Common myeloid progenitor, CD34-positive (primary cell): ENCODE results near the gene DOCK6.

Experiments
- CTCF ChIA-PET: fragments of 350-600 bp; sonication (Branson Sonifier 250); formaldehyde crosslinking; loops from one replicate; lab custom pipeline; 2021; ENCODE audit warnings: antibody characterized with exemption; lab: Charles Lee
- POLR2A ChIA-PET: fragments of 350-600 bp; sonication (Branson Sonifier 250); formaldehyde crosslinking; loops from one replicate; lab custom pipeline; 2021; ENCODE audit warnings: antibody characterized with exemption; lab: Charles Lee
- DNase-seq, 3 donors: peaks; one replicate each; pipeline versions ENCODE4 v3.0.0 to v3.0.0-alpha.2; 2013
- H3K27ac ChIP-seq, 2 experiments: 1 replicate in 1 of 2; 2 replicates in 1 of 2; pipeline ENCODE4 v1.7.0; 2013; ENCODE audit warnings: inconsistent platforms in 2 of 2, low read length in 2 of 2, mild to moderate bottlenecking in 2 of 2, low read depth in 1 of 2, moderate library complexity in 1 of 2; ENCODE audit not compliant: severe bottlenecking in 2 of 2, insufficient read depth in 1 of 2, poor library complexity in 1 of 2
- H3K27me3 ChIP-seq, 5 experiments: replicated peaks in 2 of 5; 1 replicate in 3 of 5; 2 replicates in 2 of 5; pipeline versions ENCODE4 v1.6.1 to v1.7.0; 2013; ENCODE audit warnings: low read length in 4 of 5, mild to moderate bottlenecking in 2 of 5, moderate library complexity in 2 of 5, inconsistent platforms in 1 of 5; ENCODE audit not compliant: insufficient read depth in 5 of 5, control insufficient read depth in 4 of 5
- H3K36me3 ChIP-seq, 4 experiments: 1 replicate in 2 of 4; 2 replicates in 2 of 4; pipeline versions ENCODE4 v1.6.1 to v1.7.0; 2013; ENCODE audit warnings: low read length in 3 of 4, control low read depth in 1 of 4, mild to moderate bottlenecking in 1 of 4; ENCODE audit not compliant: control insufficient read depth in 4 of 4, insufficient read depth in 4 of 4
- H3K4me1 ChIP-seq, 4 experiments: 1 replicate in 3 of 4; 2 replicates in 1 of 4; pipeline versions ENCODE4 v1.6.1 to v1.7.1; 2013; ENCODE audit warnings: low read length in 3 of 4, mild to moderate bottlenecking in 3 of 4, control low read depth in 1 of 4, inconsistent platforms in 1 of 4, moderate library complexity in 1 of 4; ENCODE audit not compliant: control insufficient read depth in 4 of 4, insufficient read depth in 4 of 4; ENCODE audit errors: control extremely low read depth in 1 of 4
- H3K4me3 ChIP-seq, 7 experiments: 1 replicate in 4 of 7; 2 replicates in 3 of 7; pipeline versions ENCODE4 v1.5.1 to v1.7.0; 2013; ENCODE audit warnings: mild to moderate bottlenecking in 7 of 7, low read length in 6 of 7, moderate library complexity in 6 of 7, inconsistent platforms in 2 of 7, low read depth in 2 of 7, control low read depth in 1 of 7; ENCODE audit not compliant: insufficient read depth in 4 of 7, control insufficient read depth in 1 of 7; ENCODE audit errors: extremely low read depth in 1 of 7
- H3K9me3 ChIP-seq, 5 experiments: 1 replicate in 4 of 5; 2 replicates in 1 of 5; pipeline versions ENCODE4 v1.6.1 to v1.7.1; 2013; ENCODE audit warnings: low read length in 4 of 5, mild to moderate bottlenecking in 2 of 5, inconsistent platforms in 1 of 5, low read depth in 1 of 5, moderate library complexity in 1 of 5; ENCODE audit not compliant: control insufficient read depth in 4 of 5, insufficient read depth in 2 of 5; ENCODE audit errors: control extremely low read depth in 1 of 5
- WGBS: methylation state at CpG from one replicate; pipeline ENCODE4 v1.1.5; 2013; ENCODE audit not compliant: insufficient coverage; 5-methylcytosine and 5-hydroxymethylcytosine counted together

DOCK6 gene

DNA sequence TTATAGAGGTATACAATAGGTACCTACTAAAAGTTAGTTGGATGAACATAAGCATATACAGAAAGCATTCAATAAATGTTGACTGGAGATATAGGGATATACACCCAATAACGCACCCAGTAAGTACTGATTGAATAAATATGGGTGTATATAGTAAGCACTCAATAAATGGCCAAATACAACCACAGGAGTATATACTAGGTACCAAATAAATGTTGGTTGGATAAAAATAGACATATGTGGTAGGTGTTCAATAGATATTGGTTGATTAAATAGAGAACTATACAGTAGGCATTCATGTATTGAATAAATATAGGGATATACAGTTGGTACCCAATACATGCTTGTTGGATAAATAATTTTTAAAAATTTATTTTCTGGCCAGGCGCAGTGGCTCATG, 13.5 kb downstream of the DOCK6 start:
- Histone ChIP-seq H3K9me3 (no peaks in the 10 kb centered on the region), H3K36me3 (no peaks in the 10 kb centered on the region), H3K27ac (no peak overlapping the region), H3K27me3 (peaks cover 0 to 4% (median 0%) of the 10 kb centered on the region in 5 experiments), H3K4me1 (no peaks in the 10 kb centered on the region), H3K4me3 (no peak overlapping the region)
- no CpG with 5 or more reads among the region's 2 CpGs for WGBS
- no peak for DNase-seq
- CTCF ChIA-PET, result no interaction called here
- POLR2A ChIA-PET, result no interaction called here

DNA sequence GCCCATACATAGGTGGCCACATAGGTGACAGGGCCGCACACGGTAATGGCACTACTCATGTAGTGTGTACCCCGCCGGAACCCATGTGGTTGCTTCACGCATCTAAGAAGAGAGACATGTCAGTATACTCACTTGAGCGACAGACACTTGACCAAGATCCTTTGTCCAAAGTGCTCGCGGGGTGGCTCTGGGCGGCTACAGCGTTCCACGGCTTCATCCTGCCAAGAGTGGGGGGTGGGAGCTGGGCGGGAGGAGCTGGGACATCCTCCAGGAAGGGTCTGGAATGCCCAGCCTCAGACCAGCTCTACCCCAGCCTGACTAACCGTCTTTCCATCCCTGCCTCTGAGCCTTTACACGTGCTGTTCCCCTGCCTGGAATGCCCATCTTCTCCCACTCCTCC, 14.4 kb downstream of the DOCK6 start:
- ChIA-PET CTCF (no interaction called here), POLR2A (no interaction called here)
- H3K36me3 ChIP-seq, result no peaks in the 10 kb centered on the region

GRCh38 chr19:11247391-11247790, 14.9 kb downstream of the DOCK6 start:
- ChIA-PET POLR2A (no interaction called here), CTCF (interaction anchor here (1.2 kb wide), 1 partner anchor 22 kb away, joined by 3 read pairs; no protein-coding TSS in a partner anchor)
- no peaks in the 10 kb centered on the region for H3K9me3 ChIP-seq
- no peaks in the 10 kb centered on the region for H3K36me3 ChIP-seq
- H3K4me1 ChIP-seq, result peaks cover 0 to 9% (median 3%) of the 10 kb centered on the region in 4 experiments
- WGBS, result 91% methylated on average over 8 of the region's 10 CpGs
- H3K27me3 ChIP-seq, result peaks cover 0 to 4% (median 0%) of the 10 kb centered on the region in 5 experiments
- DNase-seq, result no peak
- H3K4me3 ChIP-seq, result no peak overlapping the region
- H3K27ac ChIP-seq, result no peak overlapping the region

More for the DNA sequence above, 14.4 kb downstream of the DOCK6 start:
- Histone ChIP-seq H3K27me3 (peaks cover 0 to 4% (median 0%) of the 10 kb centered on the region in 5 experiments), H3K27ac (no peak overlapping the region), H3K4me1 (peaks cover 0 to 8% (median 3%) of the 10 kb centered on the region in 4 experiments), H3K4me3 (no peak overlapping the region), H3K9me3 (no peaks in the 10 kb centered on the region)
- no peak for DNase-seq
- WGBS, result 96% methylated on average over 12 of the region's 14 CpGs

- DNase-seq, result no peak
- no peak overlapping the region for H3K27ac ChIP-seq
- peaks cover 0 to 9% (median 3%) of the 10 kb centered on the region in 4 experiments for H3K4me1 ChIP-seq
- POLR2A ChIA-PET, result no interaction called here
- no peaks in the 10 kb centered on the region for H3K9me3 ChIP-seq
- H3K27me3 ChIP-seq, result peaks cover 0 to 4% (median 0%) of the 10 kb centered on the region in 5 experiments
- H3K36me3 ChIP-seq, result no peaks in the 10 kb centered on the region
- CTCF ChIA-PET, result interaction anchor here (1.2 to 1.4 kb wide), 2 partner anchors 16 to 22 kb away, joined by 3 read pairs; no protein-coding TSS in a partner anchor
- 98% methylated on average over 7 of the region's 11 CpGs for WGBS
- H3K4me3 ChIP-seq, result no peak overlapping the region
Observed at GRCh38 chr19:11246941-11247340, 15.4 kb downstream of the DOCK6 start.

DNA sequence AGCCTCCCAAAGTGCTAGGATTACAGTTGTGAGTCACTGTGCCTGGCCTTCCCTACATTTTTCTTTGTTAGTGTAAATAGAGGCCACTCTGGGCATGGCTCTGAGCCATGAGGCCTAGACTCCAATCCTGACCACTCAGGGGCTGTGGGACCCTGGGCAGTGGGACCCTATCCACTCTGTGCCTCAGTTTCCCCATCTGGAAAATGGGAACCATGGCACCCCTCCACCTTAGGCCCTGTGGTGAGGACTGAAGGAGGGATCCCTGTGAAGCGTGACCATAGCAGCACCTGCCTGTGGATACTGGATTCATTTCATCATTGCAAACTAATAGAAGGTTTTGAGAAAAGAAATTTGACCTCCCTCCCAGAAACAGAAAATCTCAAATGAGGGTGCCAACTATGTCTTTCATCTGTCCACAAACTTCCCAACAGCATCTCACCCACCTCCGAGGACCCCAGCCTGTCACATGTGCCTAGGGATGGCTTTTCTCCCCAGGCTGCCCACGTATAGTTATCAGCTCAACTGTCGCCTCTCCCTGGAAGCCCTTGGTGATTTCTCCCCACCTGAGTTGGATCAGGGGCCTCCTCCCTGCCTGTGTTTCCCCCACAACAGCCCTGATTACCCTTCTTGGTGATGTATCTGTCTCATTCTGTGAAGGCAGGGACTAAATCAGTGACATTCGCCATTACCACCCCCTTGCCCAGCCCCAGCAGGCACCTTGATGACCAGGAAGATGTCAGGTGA, 17.3 kb downstream of the DOCK6 start:
- peaks cover 0 to 9% (median 3%) of the 10 kb centered on the region in 4 experiments for H3K4me1 ChIP-seq
- DNase-seq, result no peak
- 93% methylated on average over 5 of the region's 5 CpGs for WGBS
- no peak overlapping the region for H3K4me3 ChIP-seq
- ChIA-PET CTCF (interaction anchor here (1.0 to 5.2 kb wide), 3 partner anchors 32 to 42 kb away, joined by 3 to 27 read pairs (median 4); no protein-coding TSS in a partner anchor), POLR2A (no interaction called here)
- H3K9me3 ChIP-seq, result no peaks in the 10 kb centered on the region
- H3K36me3 ChIP-seq, result no peaks in the 10 kb centered on the region
- H3K27me3 ChIP-seq, result peaks cover 0 to 4% (median 0%) of the 10 kb centered on the region in 5 experiments
- H3K27ac ChIP-seq, result no peak overlapping the region

DNA sequence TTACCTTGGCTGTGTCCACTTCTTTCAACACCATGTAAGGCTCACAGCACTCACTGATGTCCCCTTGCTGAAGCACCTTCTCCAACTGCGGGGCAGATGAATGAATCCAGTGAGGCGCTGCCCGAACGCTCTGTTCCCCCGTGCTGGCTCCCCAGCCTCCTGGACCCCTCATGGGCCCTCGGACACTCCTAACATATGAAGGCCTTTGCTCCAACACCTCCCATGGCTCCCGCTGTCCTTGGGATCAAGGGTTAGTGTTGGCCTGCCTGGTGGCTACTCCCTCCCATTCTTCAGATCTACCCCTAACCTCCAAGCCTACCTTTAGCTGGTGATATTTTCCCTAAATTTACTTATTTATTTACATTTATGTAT, 18.5 kb downstream of the DOCK6 start:
- ChIA-PET CTCF (interaction anchor here (0.7 to 5.2 kb wide), 12 partner anchors 8 to 239 kb away, joined by 3 to 27 read pairs (median 3); no protein-coding TSS in a partner anchor), POLR2A (no interaction called here)
- 94% methylated on average over 7 of the region's 7 CpGs for WGBS
- no peak for DNase-seq
- H3K9me3 ChIP-seq, result peaks cover 0 to 9% (median 3%) of the 10 kb centered on the region in 5 experiments
- peaks cover 0 to 4% (median 0%) of the 10 kb centered on the region in 5 experiments for H3K27me3 ChIP-seq
- peaks cover 0 to 9% (median 3%) of the 10 kb centered on the region in 4 experiments for H3K4me1 ChIP-seq
- H3K36me3 ChIP-seq, result no peaks in the 10 kb centered on the region
- peak overlapping the region in 2 of 7 experiments; percentile 36 to 45 for H3K4me3 ChIP-seq
- H3K27ac ChIP-seq, result no peak overlapping the region
